HepG2 (cell line): ENCODE results near the gene GRHL1. TPM values are rescaled to one million over a fixed set of nuclear protein-coding genes. Genes with fewer than 3 reads are reported as not detected.
A peak's percentile ranks its signal among the peaks of the same experiment; 100 is the strongest.

Source experiments
- CC2D1A ChIP-seq: sonication (generic); formaldehyde crosslinking; IDR thresholded peaks from 2 replicates; pipeline ENCODE4 v1.8.1; 2023; ENCODE audit warnings: mild to moderate bottlenecking, missing genetic modification reagents
- CENPT ChIP-seq: sonication (generic); formaldehyde crosslinking; IDR thresholded peaks from 2 replicates; pipeline ENCODE4 v1.8.0; 2022; ENCODE audit warnings: low read depth, mild to moderate bottlenecking, moderate library complexity, missing genetic modification reagents
- EED ChIP-seq: sonication (generic); formaldehyde crosslinking; IDR thresholded peaks from 2 replicates; pipeline ENCODE4 v1.5.0; 2020; ENCODE audit warnings: mild to moderate bottlenecking, missing genetic modification reagents
- HNF1A ChIP-seq, 2 experiments: sonication (generic) in 1 of 2; formaldehyde crosslinking in 1 of 2; IDR thresholded peaks; 2 replicates each; pipeline versions ENCODE4 v1.4.0 to v1.6.1; 2016 to 2020; ENCODE audit warnings: borderline replicate concordance in 1 of 2, low read depth in 1 of 2, mild to moderate bottlenecking in 1 of 2, missing genetic modification reagents in 1 of 2
- HNRNPL ChIP-seq: fragments of 200-400 bp; formaldehyde crosslinking; IDR thresholded peaks from 2 replicates; pipeline ENCODE4 v1.6.1; 2017; ENCODE audit warnings: mild to moderate bottlenecking, low read depth, low read length
- MIER2 ChIP-seq: IDR thresholded peaks from 2 replicates; pipeline ENCODE4 v1.6.1; 2016; ENCODE audit warnings: missing biosample characterization, missing genetic modification reagents
- NPAS2 ChIP-seq: sonication (generic); formaldehyde crosslinking; IDR thresholded peaks from 2 replicates; pipeline ENCODE4 v1.8.0; 2022; ENCODE audit warnings: mild to moderate bottlenecking, missing genetic modification reagents, borderline replicate concordance
- PBX2 ChIP-seq: IDR thresholded peaks from 2 replicates; pipeline ENCODE4 v1.6.1; 2016; ENCODE audit warnings: control low read depth
- PITX1 ChIP-seq: sonication (generic); formaldehyde crosslinking; IDR thresholded peaks from 2 replicates; pipeline ENCODE4 v1.5.1; 2020; ENCODE audit warnings: mild to moderate bottlenecking, missing genetic modification reagents
- POLR2A ChIP-seq, 2 experiments: IDR thresholded peaks; 2 replicates each; pipeline ENCODE4 v1.6.1; 2011; ENCODE audit warnings: low read depth in 2 of 2, low read length in 2 of 2, mild to moderate bottlenecking in 1 of 2, moderate library complexity in 1 of 2; ENCODE audit not compliant: insufficient read depth in 1 of 2
- RBFOX2 ChIP-seq: fragments of 200-400 bp; formaldehyde crosslinking; IDR thresholded peaks from 2 replicates; pipeline ENCODE4 v1.6.1; 2017; ENCODE audit warnings: low read depth, mild to moderate bottlenecking, low read length
- SALL1 ChIP-seq: sonication (generic); formaldehyde crosslinking; IDR thresholded peaks from 2 replicates; pipeline ENCODE4 v1.8.0; 2022; ENCODE audit warnings: mild to moderate bottlenecking, missing genetic modification reagents
- SALL2 ChIP-seq: sonication (generic); formaldehyde crosslinking; IDR thresholded peaks from 2 replicates; pipeline ENCODE4 v1.8.1; 2023; ENCODE audit warnings: mild to moderate bottlenecking, missing genetic modification reagents, inconsistent platforms
- SOX5 ChIP-seq: IDR thresholded peaks from 2 replicates; pipeline ENCODE4 v1.6.1; 2016; ENCODE audit warnings: borderline replicate concordance
- SP2 ChIP-seq: sonication (generic); formaldehyde crosslinking; IDR thresholded peaks from 2 replicates; pipeline ENCODE4 v1.5.1; 2020; ENCODE audit warnings: mild to moderate bottlenecking, missing genetic modification reagents
- ZFP1 ChIP-seq: IDR thresholded peaks from 2 replicates; pipeline ENCODE4 v1.6.1; 2016
- ZNF264 ChIP-seq: sonication (generic); formaldehyde crosslinking; IDR thresholded peaks from 2 replicates; pipeline ENCODE4 v1.4.0; 2020; ENCODE audit warnings: missing genetic modification reagents
- ZNF281 ChIP-seq: sonication (generic); formaldehyde crosslinking; IDR thresholded peaks from 2 replicates; pipeline ENCODE4 v1.4.0; 2020; ENCODE audit warnings: missing genetic modification reagents, borderline replicate concordance
- ZNF713 ChIP-seq: sonication (generic); formaldehyde crosslinking; IDR thresholded peaks from 2 replicates; pipeline ENCODE4 v1.4.0; 2020; ENCODE audit warnings: mild to moderate bottlenecking, missing genetic modification reagents
- ZNF746 ChIP-seq: sonication (generic); formaldehyde crosslinking; IDR thresholded peaks from 2 replicates; pipeline ENCODE4 v1.8.0; 2022; ENCODE audit warnings: mild to moderate bottlenecking, missing genetic modification reagents
- ZNF878 ChIP-seq: sonication (generic); formaldehyde crosslinking; IDR thresholded peaks from 2 replicates; pipeline ENCODE4 v1.8.1; 2023; ENCODE audit warnings: mild to moderate bottlenecking, missing genetic modification reagents, moderate library complexity
- ZNF883 ChIP-seq: sonication (generic); formaldehyde crosslinking; IDR thresholded peaks from 2 replicates; pipeline ENCODE4 v1.5.1; 2020; ENCODE audit warnings: mild to moderate bottlenecking, missing genetic modification reagents; ENCODE audit errors: not compliant biosample characterization
- polyA plus RNA-seq, 8 experiments: library from polyadenylated mRNA; depleted of rRNA in 3 of 8; stranded (reverse) in 7 of 8; unstranded in 1 of 8; fragments of >200 nt; fragmentation: Illumina TruSeq in 4 of 8; extraction: Trizol in 4 of 8; gene quantifications; 2 replicates each; pipeline versions ENCODE4 v1.2.1 to v1.2.3, GENCODE V29; 2011 to 2016; ENCODE audit warnings: low read depth in 4 of 8, missing spikeins in 1 of 8, mixed read lengths in 1 of 8; ENCODE audit not compliant: insufficient read depth in 1 of 8
- total RNA-seq, 5 experiments: library from RNA; depleted of rRNA; stranded (reverse); fragments of >200 nt; fragmentation: Illumina TruSeq; extraction: Trizol; gene quantifications; 2 replicates each; pipeline ENCODE4 v1.2.3, GENCODE V29; 2016; ENCODE audit warnings: low read depth in 1 of 5

The GRHL1 gene
- total and polyA plus RNA-seq, 2 of the 13 experiments (the other 11 are each of a cell fraction or from before 2014, with no cell fraction given) = 9.3 to 12.0 TPM

- TF ChIP-seq HNRNPL (no peak), PBX2 (no peak), SOX5 (CRISPR knock-in tag) (peak; percentile 33; the same call in 1 of the 2 replicates), ZFP1 (CRISPR knock-in tag) (no peak), CENPT (CRISPR knock-in tag) (no peak), ZNF878 (0 out of 2 replicates have a peak, but pooled peaks have one; percentile 26), PITX1 (CRISPR knock-in tag) (0 out of 2 replicates have a peak, but pooled peaks have one; percentile 3), ZNF281 (CRISPR knock-in tag) (peak; percentile 68), ZNF883 (CRISPR knock-in tag) (no peak), SALL1 (CRISPR knock-in tag) (peak; percentile 85), HNF1A (IDR thresholded peaks at IDR 0.05; ENCODE audit: low read depth) (no peak), HNF1A (CRISPR knock-in tag; IDR thresholded peaks at IDR 0.05; ENCODE audit: borderline replicate concordance) (no peak), SP2 (peak; percentile 38; the same call in 1 of the 2 replicates), POLR2A (IDR thresholded peaks at IDR 0.05; ENCODE audit: insufficient read depth in 1 of 2, low read depth in 2 of 2, low read length in 2 of 2) (no peak), ZNF746 (CRISPR knock-in tag) (0 out of 2 replicates have a peak, but pooled peaks have one; percentile 47), RBFOX2 (0 out of 2 replicates have a peak, but pooled peaks have one; percentile 13), SALL2 (no peak), ZNF264 (CRISPR knock-in tag) (no peak), NPAS2 (no peak), ZNF713 (no peak), EED (CRISPR knock-in tag) (peak; percentile 63; the same call in 1 of the 2 replicates), CC2D1A (CRISPR knock-in tag) (no peak), MIER2 (CRISPR knock-in tag) (no peak)
These were observed 92.6 kb downstream of the GRHL1 start (continued) for GRCh38 chr2:10043906-10044601.
